Inferior parietal cortex (tissue), 1 donor: ENCODE data around the gene SPATA31D1.
"Not testable (repeated sequence)": the region's sequence is repeated elsewhere in the genome, so short reads cannot be mapped to it uniquely, and the experiment has no call there.

Experiments
- DNase-seq: peaks from one replicate; pipeline ENCODE4 v3.0.0-alpha.2; 2016; ENCODE audit errors: extremely low spot score

Gene SPATA31D1

GRCh38 chr9:81988472-81988871 lies at the start of gene SPATA31D1:
Gene SPATA31D1 (plus strand): TSS chr9:81988772. CDS start chr9:81988819, 47 bp downstream.
- not testable (repeated sequence) for DNase-seq

- not testable (repeated sequence) for DNase-seq
These were observed 45.2 kb upstream of the SPATA31D1 start, which contains the start of gene SPATA31D3 for GRCh38 chr9:81943393-81943792. Gene SPATA31D3 (plus strand): TSS chr9:81943500. CDS start chr9:81943586, 86 bp downstream.

GRCh38 chr9:81948650-81949049 lies 39.9 kb upstream of the SPATA31D1 start:
- not testable (repeated sequence) for DNase-seq

- no peak for DNase-seq
These were observed 35.5 kb upstream of the SPATA31D1 start for GRCh38 chr9:81953096-81953495.

- DNase-seq, result no peak
These were observed 32.9 kb upstream of the SPATA31D1 start for GRCh38 chr9:81955625-81956024.

GRCh38 chr9:81964218-81965171 lies 24.1 kb upstream of the SPATA31D1 start:
- no peak for DNase-seq

GRCh38 chr9:81968026-81968425 lies 20.5 kb upstream of the SPATA31D1 start:
- no peak for DNase-seq

- no peak for DNase-seq
These were observed 18.6 kb upstream of the SPATA31D1 start for GRCh38 chr9:81969971-81970370.

- no peak for DNase-seq
These were observed 16.8 kb upstream of the SPATA31D1 start for GRCh38 chr9:81971727-81972126.

- DNase-seq, result no peak
These were observed 13.8 kb upstream of the SPATA31D1 start for GRCh38 chr9:81974764-81975163.

- no peak for DNase-seq
These were observed 12.2 kb upstream of the SPATA31D1 start for GRCh38 chr9:81976351-81976750.

- no peak for DNase-seq
These were observed 9.4 kb upstream of the SPATA31D1 start for GRCh38 chr9:81979196-81979595.

GRCh38 chr9:81980568-81980967 lies 8.0 kb upstream of the SPATA31D1 start:
- no peak for DNase-seq

- no peak for DNase-seq
These were observed 6.7 kb upstream of the SPATA31D1 start for GRCh38 chr9:81981883-81982282.

GRCh38 chr9:81984928-81985327 lies 3.6 kb upstream of the SPATA31D1 start:
- DNase-seq, result no peak

- no peak for DNase-seq
These were observed 2.5 kb upstream of the SPATA31D1 start for GRCh38 chr9:81986051-81986450.

- no peak for DNase-seq
These were observed 1.1 kb downstream of the SPATA31D1 start for GRCh38 chr9:81989700-81990099.

- no peak for DNase-seq
These were observed 5.1 kb downstream of the SPATA31D1 start for GRCh38 chr9:81993656-81994055.

GRCh38 chr9:81999806-82000205 lies 11.2 kb downstream of the SPATA31D1 start:
- DNase-seq, result no peak

GRCh38 chr9:82010711-82011110 lies 22.1 kb downstream of the SPATA31D1 start:
- no peak for DNase-seq

- no peak for DNase-seq
These were observed 22.6 kb downstream of the SPATA31D1 start for GRCh38 chr9:82011133-82011532.

- no peak for DNase-seq
These were observed 23.7 kb downstream of the SPATA31D1 start for GRCh38 chr9:82012276-82012675.

GRCh38 chr9:82020331-82020730 lies 31.8 kb downstream of the SPATA31D1 start:
- no peak for DNase-seq
